Cerebellar nuclear complex (tissue), 1 donor: Measurements from ENCODE around the gene SLC9A4.

ENCODE experiments used
- DNase-seq, 2 experiments: peaks; one replicate each; lab custom pipeline; 2025; lab: John Stamatoyannopoulos, UW

Gene SLC9A4, protein sequence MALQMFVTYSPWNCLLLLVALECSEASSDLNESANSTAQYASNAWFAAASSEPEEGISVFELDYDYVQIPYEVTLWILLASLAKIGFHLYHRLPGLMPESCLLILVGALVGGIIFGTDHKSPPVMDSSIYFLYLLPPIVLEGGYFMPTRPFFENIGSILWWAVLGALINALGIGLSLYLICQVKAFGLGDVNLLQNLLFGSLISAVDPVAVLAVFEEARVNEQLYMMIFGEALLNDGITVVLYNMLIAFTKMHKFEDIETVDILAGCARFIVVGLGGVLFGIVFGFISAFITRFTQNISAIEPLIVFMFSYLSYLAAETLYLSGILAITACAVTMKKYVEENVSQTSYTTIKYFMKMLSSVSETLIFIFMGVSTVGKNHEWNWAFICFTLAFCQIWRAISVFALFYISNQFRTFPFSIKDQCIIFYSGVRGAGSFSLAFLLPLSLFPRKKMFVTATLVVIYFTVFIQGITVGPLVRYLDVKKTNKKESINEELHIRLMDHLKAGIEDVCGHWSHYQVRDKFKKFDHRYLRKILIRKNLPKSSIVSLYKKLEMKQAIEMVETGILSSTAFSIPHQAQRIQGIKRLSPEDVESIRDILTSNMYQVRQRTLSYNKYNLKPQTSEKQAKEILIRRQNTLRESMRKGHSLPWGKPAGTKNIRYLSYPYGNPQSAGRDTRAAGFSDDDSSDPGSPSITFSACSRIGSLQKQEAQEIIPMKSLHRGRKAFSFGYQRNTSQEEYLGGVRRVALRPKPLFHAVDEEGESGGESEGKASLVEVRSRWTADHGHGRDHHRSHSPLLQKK

DNA sequence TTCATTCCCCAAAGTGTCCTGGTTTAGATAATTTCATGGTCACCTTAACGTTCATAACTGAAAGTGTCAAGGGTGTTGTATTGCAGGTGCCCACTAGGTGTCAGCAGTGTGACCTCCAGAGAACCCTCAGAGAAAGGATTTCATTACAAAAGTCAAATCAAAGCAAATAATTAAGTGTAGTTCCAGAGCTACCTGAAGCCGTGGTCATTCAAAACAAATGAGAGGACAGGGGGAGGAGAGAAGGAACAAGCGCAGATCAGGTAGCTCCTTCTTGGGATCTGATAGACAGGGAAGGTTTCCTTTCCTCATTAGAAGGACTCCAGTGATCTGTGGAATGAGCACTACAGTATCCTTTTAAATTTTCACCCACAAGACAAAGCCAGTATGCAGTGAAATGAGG is at the start of gene SLC9A4:
SLC9A4 (plus strand) TSS at position 207 of the 400 bp plus-strand sequence. CDS start 534 bp downstream, outside the sequence.
- no peak for DNase-seq

DNA sequence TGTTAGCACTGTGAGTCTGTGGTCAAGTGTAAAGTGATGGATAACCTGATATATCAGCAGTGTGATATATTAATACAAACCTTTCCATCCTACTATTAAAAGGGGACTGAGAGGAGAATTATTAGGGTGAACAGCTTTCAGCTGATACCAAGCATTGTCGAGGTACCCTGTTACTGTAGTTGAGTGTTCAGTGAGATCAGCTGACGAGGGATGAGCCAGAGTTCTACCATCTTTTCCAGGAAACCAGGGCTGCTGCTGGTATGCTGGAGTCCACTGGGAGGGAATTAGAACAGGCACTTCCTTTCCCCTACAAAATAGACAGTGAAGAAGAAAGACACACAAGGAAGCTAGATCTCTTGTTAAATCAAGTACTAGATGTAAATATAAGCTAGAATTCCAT is 49.7 kb upstream of the SLC9A4 start:
- DNase-seq = no peak

DNA sequence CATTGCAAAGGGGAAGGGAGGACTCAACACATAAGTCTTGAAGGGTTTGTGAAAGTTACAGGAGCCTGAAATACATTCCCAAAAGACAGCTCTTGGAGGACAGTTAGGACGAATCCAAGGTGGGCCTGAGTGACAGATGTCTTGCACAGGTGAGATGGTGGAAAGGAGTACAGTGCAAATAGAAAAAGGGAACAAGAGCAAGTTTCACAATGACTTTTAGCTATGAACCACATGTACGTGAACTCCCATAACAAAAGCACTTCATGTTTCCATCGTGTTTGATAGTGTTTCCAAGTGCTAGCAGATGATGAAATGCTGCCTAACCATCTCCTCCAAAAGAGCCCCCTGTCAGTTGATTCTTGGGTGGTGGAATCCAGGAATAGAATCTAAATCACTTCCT is 48.3 kb upstream of the SLC9A4 start:
- no peak for DNase-seq

DNA sequence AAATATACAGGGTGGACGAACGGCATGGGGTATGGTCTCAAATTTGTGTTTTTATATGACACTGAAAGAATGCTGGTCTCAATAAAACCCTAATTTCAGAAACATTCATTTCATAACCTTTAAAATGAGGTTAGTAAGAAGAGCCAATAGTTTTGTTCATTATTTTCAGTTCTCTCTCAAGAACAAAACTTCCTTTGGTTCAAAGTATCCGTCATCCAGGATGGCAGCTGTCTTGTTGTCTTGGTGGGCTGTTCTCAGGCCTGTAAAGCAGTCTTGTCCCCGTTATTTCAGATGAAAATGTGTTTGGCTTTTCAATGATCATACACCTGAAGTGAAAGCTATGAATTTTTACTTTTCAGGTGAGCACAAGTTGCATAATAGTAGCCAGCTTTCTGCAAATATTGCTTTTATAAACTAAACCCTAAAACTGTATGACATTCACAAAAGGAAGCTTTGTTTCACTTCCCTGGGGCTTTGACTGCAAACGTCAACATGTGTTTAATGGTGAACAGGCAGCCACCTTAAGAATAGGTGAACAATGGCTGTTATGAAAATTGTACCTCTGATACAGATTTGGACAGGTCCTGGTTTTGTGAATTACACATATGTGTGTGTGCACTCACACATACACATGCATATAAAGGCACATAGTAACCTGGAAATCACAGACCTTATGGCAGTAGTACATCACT is 47.4 kb upstream of the SLC9A4 start:
- DNase-seq = no peak

DNA sequence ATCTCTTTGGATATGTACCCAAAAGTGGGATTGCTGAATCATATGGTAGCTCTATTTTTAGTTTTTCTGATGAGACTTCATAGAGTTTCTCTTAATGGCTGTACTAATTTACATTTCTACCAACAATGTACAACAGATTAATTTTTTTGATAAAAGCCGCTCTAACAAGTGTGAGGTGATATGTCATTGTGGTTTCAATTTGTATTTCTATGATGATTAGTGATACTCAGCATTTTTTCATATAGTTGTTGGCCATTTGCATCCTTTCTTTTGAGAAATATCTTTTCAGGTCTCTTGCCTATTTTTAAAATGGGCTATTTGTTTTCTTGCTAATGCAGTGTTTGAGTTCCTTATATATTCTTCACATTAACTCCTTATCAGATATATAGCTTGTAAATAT is 45.8 kb upstream of the SLC9A4 start:
- DNase-seq = no peak

DNA sequence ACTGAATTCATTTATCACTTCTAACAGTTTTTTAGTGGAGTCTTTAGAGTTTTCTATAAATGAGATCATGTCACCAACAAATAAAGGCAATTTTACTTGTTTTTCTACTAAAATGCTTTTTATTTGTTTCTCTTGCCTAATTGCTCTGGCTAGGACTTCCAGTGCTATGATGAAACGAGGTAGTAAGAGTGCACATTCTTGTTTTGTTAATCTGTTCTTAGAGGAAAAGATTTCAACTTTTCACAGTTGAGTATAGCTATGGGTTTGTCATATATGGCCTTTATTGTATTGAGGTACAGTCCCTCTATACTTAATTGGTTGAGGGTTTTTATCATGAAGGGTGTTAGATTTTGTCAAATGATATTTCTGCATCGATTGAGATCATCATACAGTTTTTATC is 44.5 kb upstream of the SLC9A4 start:
- DNase-seq = no peak

DNA sequence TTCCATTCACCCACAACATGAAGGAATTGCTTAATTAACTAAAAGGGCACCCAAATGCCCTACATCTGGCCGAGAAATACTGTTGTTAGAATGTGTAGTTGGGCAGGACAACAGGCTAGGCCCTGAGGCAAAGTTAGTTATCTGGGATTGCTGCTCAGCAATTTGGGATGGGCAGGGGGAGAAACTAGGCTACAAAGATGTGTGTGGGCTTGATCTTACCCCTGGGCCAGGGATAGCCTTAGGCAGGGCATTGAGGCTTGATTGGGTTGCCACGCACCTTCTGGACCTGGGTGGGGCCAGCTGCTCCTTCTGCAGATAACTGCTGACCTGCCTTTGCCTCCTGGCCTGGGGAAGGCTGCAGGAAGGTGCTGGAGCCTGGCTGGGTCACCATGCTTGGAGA is 40.6 kb upstream of the SLC9A4 start:
- no peak for DNase-seq

DNA sequence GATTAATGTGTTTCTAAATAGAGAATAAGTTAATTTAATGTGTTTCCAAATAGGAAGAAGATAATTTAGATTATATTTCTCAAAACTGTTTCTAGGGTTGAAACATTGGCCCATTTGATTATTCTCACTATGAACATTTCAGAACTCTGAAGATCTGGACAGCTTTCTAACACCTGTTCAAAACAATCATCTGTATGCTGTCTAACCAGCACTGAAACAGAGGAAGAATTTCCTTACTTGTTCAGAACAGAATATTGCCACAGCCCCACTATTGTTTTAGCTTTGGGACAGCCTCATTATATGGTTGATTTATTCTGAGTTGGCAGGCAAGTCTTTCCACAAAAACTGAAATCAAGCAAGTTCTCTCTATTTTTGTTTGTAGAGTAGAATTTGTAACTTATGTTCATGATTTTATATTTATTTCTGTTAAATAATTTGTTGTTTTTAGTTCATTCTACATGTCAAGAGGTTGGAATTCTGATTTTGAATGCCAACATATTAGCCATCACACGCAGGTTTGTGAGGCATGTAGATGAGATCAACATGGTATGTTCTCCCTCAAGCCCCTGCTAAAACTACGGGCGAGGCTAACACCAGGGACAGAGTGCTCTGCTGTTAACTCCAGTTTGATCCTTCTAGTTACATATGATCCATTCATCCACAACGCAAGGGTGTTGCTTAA is 38.9 kb upstream of the SLC9A4 start:
- DNase-seq = no peak

DNA sequence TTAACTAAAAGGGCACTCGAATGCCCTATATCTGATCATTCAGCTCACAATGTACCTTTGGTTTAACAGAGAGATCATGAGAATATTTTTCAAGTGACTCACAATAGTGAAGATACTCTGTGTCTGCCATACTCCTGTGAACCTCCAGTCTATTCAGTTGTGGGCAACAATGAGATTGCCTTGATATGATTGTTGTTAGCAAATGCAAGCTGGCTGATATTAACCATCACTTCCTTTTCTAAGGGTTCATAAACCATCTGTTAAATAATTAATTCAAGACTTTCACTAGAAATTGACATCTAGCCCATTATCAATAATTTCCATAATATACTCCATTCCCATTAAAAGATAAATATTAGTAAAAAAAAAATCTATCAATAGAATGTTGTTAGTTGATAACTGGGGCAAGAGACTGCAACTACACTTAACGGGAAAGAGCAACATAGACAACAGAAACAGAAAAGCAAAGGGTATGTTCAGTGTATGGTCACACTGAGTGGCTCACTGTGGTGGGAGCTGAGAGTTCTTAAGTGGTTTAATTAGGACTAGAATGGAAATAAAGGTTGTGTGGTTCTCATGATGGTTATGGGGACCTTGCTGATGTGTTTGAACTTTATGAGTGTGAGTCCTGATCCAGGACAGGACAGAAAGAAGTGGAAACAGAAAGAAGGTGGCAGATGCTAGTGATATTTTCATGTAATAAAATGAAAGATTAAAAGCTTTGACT is 38.2 kb upstream of the SLC9A4 start:
- DNase-seq = no peak

DNA sequence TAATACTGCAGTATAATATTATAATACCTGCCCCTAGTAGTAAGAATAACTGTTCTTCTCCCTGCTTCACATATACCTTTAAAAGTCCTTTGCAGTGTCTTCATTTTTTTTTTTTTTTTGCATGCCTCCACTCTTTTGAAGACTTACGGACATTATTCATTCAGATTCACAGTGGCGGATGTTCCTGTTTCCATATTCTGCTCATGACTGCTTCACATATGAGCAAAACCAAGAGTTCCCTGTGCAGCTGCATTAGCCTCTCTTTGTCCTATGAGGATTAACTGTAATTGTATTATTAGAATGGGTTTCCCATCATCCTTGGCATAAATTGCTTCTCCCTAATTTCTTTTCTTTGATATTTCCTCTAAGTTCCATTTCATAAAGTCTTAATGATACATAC is 37.3 kb upstream of the SLC9A4 start:
- no peak for DNase-seq

DNA sequence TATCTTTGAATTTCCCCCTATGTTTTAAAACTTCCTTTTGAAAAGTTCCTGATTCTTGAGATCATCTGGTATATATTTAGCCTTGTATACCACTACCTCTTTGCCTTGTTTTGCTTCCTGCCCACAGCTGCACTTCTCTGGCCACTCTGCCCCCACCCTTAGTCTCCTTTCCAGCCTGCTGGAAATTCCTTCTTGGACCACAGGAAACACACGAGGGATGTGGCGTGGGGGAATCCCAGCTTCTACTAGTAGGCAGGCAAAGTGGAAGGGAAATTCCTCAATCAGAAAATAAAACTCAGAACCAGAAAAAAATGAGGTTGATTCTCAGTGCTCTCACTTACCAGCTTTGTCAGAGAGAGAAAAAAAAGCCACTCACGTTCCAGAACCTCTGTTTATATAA is 36.7 kb upstream of the SLC9A4 start:
- DNase-seq = no peak

DNA sequence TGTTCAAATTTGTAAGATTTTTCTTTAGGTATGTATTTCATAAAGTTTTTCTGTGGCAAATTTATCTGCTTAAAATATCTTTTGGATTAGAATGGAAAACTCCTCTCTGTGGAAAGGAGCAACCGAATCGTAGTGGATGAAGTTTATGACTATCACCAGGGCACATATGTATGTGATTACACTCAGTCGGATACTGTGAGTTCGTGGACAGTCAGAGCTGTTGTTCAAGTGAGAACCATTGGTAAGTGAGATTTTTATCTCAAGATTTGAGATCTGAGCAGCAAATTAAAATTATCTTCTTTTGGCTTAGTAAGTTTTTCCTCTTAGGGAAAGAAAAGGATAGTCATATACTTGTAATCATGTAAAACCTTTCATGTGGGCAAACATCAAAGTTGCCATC is 35.9 kb upstream of the SLC9A4 start:
- DNase-seq = no peak

DNA sequence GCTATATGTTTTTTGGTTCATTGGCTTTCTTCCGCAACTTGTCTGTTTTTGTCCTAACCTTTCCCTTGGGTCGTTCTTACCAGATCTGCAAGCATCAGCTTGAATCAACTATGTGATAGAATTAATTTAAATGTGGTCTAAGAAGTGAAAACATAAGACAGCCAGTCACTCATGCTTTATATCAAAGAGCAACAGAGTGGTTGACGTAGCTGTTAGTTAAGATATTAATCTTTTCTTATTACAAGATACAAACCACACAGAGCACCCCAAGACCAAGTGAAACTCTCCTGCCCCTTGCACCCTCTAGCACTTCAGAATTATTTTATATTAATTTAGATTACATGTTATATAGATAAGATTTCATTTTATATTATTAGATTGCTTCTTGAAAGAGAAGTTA is 34.9 kb upstream of the SLC9A4 start:
- DNase-seq = no peak

DNA sequence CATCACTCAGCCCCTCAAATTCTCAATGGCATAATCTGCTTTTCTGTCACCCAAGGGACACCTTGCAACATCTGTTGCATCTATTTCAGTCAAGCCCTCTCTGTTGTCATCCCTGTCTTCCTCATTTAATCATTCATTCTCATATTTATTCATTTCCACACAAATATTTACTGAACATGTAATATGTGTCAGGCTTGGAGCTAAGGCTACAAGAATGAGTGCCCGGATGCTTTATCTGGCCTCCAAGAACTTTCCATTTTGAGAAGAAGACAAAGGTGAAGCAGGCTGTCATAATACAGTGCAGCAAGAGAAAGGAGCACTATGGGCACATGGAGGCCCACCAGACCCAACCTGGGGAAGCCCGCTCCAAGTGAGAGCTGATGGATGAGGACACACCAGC is 34.4 kb upstream of the SLC9A4 start:
- no peak for DNase-seq

DNA sequence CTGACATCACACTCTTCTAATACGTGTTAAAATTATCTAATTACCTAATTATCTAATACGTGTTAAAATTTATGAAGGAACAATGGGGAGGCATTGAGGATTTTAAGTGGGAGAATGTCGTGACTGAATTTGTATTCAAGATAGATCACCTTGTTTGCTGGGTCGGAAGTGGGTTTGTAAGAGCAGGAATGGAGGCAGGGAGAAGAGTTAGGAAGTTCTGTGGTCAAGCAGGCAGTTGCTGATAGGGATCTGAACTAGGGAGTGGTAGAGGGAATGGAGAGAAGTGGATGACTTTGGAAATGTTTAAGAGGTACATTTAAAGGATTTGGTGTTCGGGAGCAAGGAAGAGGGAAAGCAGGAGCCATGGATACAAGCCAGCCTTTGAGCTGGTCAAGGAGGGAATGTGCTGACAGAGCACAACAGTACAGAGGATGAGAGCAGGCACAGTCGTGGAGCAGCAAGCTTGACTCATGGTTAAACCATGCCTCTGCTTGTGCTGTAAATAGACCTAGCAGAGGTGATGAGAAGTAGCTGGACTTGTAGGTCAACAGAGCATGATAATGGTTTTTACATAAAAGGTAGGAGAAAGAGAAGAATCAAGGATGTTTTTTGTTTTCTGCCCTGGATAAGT is 33.8 kb upstream of the SLC9A4 start:
- no peak for DNase-seq

DNA sequence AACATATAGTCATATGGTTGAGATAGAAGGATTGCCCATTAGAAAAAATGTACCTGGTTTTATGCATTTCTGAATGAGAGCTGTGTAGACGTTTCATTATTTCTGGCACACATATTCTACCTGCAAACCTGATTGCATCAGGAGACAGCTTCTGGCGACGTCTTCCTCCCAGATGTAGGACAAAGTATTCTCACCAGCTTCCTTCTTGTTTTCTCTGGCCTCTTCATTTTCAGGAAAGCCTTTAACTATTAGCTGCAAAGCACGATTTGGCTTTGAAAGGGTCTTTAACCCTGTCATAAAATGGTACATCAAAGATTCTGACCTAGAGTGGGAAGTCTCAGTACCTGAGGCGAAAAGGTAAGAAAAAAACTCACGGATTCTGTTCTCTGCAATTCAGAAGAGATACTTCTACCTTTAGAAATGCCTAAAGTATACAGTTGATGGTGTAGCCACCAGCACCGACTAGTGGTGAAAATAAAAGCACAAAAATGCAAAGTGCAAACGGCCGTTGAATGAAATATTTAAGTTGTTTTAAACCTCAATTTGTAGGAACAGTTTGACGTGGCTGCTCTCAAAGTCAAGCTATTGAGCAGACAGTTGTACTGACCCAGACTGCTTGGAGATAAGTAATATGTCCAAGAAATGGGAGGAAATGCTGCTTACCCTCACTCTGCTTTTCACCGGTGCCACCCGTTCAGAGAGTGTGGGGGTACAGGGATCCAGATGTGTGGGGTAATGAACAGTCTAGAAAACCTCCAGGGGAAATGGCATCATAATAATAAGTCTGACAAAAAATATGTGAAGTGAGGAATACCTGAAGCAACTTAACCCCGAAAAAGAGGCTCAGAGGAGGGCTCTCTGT is 29.8 kb upstream of the SLC9A4 start:
- DNase-seq = no peak

DNA sequence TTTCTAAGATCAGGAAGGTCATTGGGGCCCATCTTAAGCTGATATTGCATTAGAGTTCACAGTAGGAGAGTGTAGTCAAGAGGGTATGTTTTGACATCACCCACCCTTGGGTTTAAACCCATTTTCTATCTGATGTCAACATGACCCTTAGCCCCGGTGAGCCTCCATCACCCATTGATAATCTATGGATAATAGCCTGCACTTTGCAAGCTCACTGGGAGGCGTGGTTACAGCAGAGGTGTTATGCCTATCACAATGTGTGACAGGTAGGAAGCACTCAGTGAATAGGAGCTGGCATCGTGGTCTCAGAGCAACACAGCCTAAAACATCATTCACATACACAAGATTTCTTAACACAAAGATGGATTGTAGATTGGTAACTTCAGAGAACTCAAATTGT is 28.8 kb upstream of the SLC9A4 start:
- no peak for DNase-seq

DNA sequence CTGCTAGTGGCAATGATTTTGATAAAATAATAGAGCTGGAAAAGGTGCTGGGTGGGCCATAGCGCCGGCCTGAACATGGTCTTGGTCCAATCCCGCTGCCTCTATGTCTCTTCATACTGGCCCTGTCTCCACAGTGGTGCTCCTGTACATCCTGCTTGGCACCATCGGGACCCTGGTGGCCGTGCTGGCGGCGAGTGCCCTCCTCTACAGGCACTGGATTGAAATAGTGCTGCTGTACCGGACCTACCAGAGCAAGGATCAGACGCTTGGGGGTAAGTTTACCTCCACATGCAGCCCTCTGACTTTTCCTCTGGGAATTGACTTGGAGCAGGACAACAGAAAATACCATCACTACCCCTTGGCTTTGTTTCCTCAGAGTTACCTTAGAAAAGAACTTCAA is 26.1 kb upstream of the SLC9A4 start:
- DNase-seq = no peak

DNA sequence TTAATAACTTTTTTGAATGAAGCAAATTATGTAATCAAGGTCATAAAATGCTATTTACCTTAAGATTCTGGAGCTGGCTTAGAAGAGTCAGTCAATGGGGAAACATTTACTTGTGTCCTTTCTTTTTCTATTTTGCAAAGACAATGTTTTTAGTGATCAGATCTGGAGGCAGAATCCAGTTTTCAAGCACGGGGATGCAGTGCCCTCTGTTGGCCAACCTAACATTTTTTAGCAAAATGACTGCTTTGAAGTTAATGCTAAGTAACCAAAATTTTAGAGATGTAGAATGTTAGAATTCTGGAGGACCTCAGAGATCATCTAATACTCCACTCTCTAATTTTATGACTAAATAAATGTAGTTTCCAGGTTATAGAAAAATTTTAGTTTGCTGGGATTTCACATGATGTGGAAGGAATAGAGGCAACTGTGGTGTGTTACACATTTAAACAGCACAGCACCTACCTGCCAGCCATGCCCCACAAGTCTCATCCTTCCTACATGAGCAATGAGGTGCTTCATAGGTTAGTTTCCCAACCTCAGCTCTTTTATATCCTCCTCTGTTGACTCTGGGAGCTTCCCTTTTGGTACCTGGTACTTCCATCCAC is 23.6 kb upstream of the SLC9A4 start:
- DNase-seq = no peak

DNA sequence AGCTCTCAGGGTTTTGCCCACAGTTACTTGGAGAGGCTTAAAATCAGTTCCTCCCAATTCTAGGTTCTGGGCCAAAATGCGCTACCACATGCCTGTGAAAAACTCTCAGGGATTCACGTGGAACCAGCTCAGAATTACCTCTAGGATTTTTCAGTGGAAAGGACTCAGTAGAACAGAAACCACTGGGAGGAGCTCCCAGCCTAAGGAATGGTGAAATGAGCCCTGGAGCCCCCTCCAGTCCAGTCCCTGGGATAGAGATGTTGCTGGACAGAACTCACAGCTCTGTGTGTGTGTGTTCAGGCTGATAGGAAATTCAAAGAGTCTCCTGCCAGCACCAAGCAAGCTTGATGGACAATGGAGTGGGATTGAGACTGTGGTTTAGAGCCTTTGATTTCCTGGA is 21.1 kb upstream of the SLC9A4 start:
- no peak for DNase-seq
